ENCODE results near the gene OR9I1. TPM values are rescaled to one million over a fixed set of nuclear protein-coding genes. Genes with fewer than 3 reads are reported as not detected.

OR9I1 gene
- total RNA-seq, 4 donors from 2014 or later: not detected

GRCh38 chr11:58142761-58143160 is 17.4 kb upstream of the OR9I1 start:
- no peak for TF ChIP-seq POLR2A (IDR thresholded peaks at IDR 0.05)
- TF ChIP-seq CTCF (IDR thresholded peaks at IDR 0.05): no peak
- Histone ChIP-seq H3K27me3 (no peaks in the 10 kb centered on the region), H3K9me3 (no peaks in the 10 kb centered on the region), H3K4me1 (no peaks in the 10 kb centered on the region), H3K4me3 (no peak overlapping the region), H3K27ac (no peak overlapping the region), H3K36me3 (no peaks in the 10 kb centered on the region)
- intact Hi-C loops (cut with DNase I): no loop called here
- whole genome bisulfite sequencing, 2 donors: 33 to 71% methylated on average over 1 of the region's 1 CpG
- no peak for DNase-seq

- 83 to 87% methylated on average over 1 of the region's 1 CpG for WGBS, 2 donors
- Histone ChIP-seq H3K9me3 (no peaks in the 10 kb centered on the region), H3K4me3 (no peak overlapping the region), H3K27me3 (no peaks in the 10 kb centered on the region), H3K4me1 (no peaks in the 10 kb centered on the region), H3K27ac (no peak overlapping the region), H3K36me3 (no peaks in the 10 kb centered on the region)
- no peak for DNase-seq
- intact Hi-C loops (cut with DNase I): no loop called here
- TF ChIP-seq POLR2A (IDR thresholded peaks at IDR 0.05): no peak
- TF ChIP-seq CTCF (IDR thresholded peaks at IDR 0.05): no peak
These were observed 9.8 kb upstream of the OR9I1 start for GRCh38 chr11:58135171-58135570.

DNA sequence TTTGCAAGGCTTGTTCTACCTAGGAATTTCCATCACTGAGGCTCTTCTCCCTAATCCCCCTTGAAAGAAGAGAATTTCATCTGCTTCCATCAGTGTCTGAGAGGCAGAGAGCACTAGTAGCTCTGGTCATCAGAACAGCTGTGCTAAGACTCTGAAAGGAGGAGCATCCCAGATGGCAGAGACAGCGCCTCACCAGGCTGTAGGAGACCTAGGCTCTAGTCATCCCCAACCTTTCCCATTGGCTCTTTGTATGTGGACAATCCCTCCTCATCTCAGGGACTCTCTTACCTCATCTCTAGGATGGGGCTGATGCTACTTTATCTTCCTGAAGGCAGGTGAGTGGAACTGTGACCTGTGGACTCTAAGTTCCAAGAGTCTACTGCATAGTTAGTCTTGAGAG is 8.8 kb upstream of the OR9I1 start:
- Histone ChIP-seq H3K36me3 (no peaks in the 10 kb centered on the region), H3K4me3 (no peak overlapping the region), H3K27ac (no peak overlapping the region), H3K4me1 (no peaks in the 10 kb centered on the region), H3K27me3 (no peaks in the 10 kb centered on the region), H3K9me3 (no peaks in the 10 kb centered on the region)
- WGBS, 2 donors: 85 to 92% methylated on average over 1 of the region's 1 CpG
- no peak for DNase-seq
- TF ChIP-seq CTCF (IDR thresholded peaks at IDR 0.05) (no peak), POLR2A (IDR thresholded peaks at IDR 0.05) (no peak)
- intact Hi-C loops (cut with DNase I): no loop called here

- Histone ChIP-seq H3K4me1 (no peaks in the 10 kb centered on the region), H3K4me3 (no peak overlapping the region), H3K36me3 (no peaks in the 10 kb centered on the region), H3K27ac (no peak overlapping the region), H3K27me3 (no peaks in the 10 kb centered on the region), H3K9me3 (no peaks in the 10 kb centered on the region)
- 36 to 52% methylated on average over 7 of the region's 7 CpGs for WGBS, 2 donors
- no peak for TF ChIP-seq POLR2A (IDR thresholded peaks at IDR 0.05)
- TF ChIP-seq CTCF (IDR thresholded peaks at IDR 0.05): no peak
- intact Hi-C loops (cut with DNase I): no loop called here
- DNase-seq: no peak
These were observed 8.2 kb upstream of the OR9I1 start for GRCh38 chr11:58133309-58134076.

DNA sequence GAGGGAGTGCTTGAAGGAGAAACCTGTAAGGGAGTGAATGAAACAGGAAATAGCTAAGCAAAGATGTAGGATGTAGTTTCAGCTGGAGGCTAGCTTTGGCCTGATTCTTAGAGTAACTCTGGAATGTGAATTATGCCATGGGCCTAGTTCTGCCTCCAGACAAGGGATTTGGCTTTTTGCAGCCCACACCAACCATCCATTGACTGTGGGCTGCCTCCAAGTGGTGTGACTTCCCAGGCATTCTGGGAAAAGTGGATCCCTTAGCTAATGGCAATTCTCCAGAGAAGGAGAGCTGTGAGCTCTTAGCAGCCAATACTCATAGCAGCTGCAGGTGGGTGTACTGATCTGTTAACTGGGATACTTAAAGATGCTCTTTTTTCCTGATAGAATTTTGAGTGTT is 2.0 kb upstream of the OR9I1 start:
- Histone ChIP-seq H3K4me1 (no peaks in the 10 kb centered on the region), H3K4me3 (no peak overlapping the region), H3K9me3 (no peaks in the 10 kb centered on the region), H3K36me3 (no peaks in the 10 kb centered on the region), H3K27ac (no peak overlapping the region), H3K27me3 (no peaks in the 10 kb centered on the region)
- no peak for TF ChIP-seq CTCF (IDR thresholded peaks at IDR 0.05)
- TF ChIP-seq POLR2A (IDR thresholded peaks at IDR 0.05): no peak
- intact Hi-C loops (cut with DNase I): no loop called here
- DNase-seq: no peak

All from esophagus squamous epithelium (tissue), 5 donors.